Astrocyte of the spinal cord (primary cell): ENCODE measurements around the gene ATP2B3.

ENCODE experiments used
- DNase-seq: peaks from one replicate; pipeline ENCODE4 v3.0.0; 2011; ENCODE audit warnings: low read depth, low spot score
- H3K4me3 ChIP-seq: 2 replicates; pipeline ENCODE4 v1.5.1; 2011; ENCODE audit warnings: low read depth, mild to moderate bottlenecking, low read length, moderate library complexity
- CTCF ChIP-seq: IDR thresholded peaks from 2 replicates; pipeline ENCODE4 v1.5.1; 2012; ENCODE audit warnings: low read depth, mild to moderate bottlenecking, low read length, inconsistent platforms
- in situ Hi-C: cut with HindIII; loops from 2 replicates; pipeline ENCODE4 v1.10.0; 2017; ENCODE audit warnings: low sequenced_read_pairs

ATP2B3 gene

GRCh38 chrX:153474266-153474665 is 43.2 kb upstream of the ATP2B3 start:
- in situ Hi-C loops: no loop called here
- no peak for DNase-seq
- no peak overlapping the region for H3K4me3 ChIP-seq
- no peak for TF ChIP-seq CTCF

- H3K4me3 ChIP-seq: no peak overlapping the region
- in situ Hi-C loops: no loop called here
- DNase-seq: peak; percentile 63
- TF ChIP-seq CTCF: no peak
Measured at GRCh38 chrX:153474718-153475117, 42.7 kb upstream of the ATP2B3 start.

GRCh38 chrX:153475271-153475670 is 42.2 kb upstream of the ATP2B3 start:
- in situ Hi-C loops: no loop called here
- no peak for TF ChIP-seq CTCF
- H3K4me3 ChIP-seq: no peak overlapping the region
- no peak for DNase-seq

GRCh38 chrX:153475751-153476281 is 41.6 kb upstream of the ATP2B3 start:
- H3K4me3 ChIP-seq: no peak overlapping the region
- in situ Hi-C loops: no loop called here
- TF ChIP-seq CTCF: no peak
- no peak for DNase-seq

GRCh38 chrX:153476666-153477363 is 40.6 kb upstream of the ATP2B3 start:
- no peak for TF ChIP-seq CTCF
- in situ Hi-C loops: no loop called here
- H3K4me3 ChIP-seq: no peak overlapping the region
- peak; percentile 67 for DNase-seq

- in situ Hi-C loops: no loop called here
- DNase-seq: no peak
- no peak for TF ChIP-seq CTCF
- H3K4me3 ChIP-seq: no peak overlapping the region
Measured at GRCh38 chrX:153477364-153477857, 40.0 kb upstream of the ATP2B3 start.
